Measurements from ENCODE around the gene C16orf96.

GRCh38 chr16:4533490-4533889, 22.6 kb upstream of the C16orf96 start:
- TF ChIP-seq CTCF (IDR thresholded peaks at IDR 0.05) (no peak), POLR2A (IDR thresholded peaks at IDR 0.05) (no peak)
